NCI-H128 (cell line): Measurements from ENCODE around the gene PACS2.

Experiments
- DNase-seq: peaks from one replicate; lab custom pipeline; 2025; ENCODE audit not compliant: unreplicated experiment; lab: John Stamatoyannopoulos, UW

The PACS2 gene

DNA sequence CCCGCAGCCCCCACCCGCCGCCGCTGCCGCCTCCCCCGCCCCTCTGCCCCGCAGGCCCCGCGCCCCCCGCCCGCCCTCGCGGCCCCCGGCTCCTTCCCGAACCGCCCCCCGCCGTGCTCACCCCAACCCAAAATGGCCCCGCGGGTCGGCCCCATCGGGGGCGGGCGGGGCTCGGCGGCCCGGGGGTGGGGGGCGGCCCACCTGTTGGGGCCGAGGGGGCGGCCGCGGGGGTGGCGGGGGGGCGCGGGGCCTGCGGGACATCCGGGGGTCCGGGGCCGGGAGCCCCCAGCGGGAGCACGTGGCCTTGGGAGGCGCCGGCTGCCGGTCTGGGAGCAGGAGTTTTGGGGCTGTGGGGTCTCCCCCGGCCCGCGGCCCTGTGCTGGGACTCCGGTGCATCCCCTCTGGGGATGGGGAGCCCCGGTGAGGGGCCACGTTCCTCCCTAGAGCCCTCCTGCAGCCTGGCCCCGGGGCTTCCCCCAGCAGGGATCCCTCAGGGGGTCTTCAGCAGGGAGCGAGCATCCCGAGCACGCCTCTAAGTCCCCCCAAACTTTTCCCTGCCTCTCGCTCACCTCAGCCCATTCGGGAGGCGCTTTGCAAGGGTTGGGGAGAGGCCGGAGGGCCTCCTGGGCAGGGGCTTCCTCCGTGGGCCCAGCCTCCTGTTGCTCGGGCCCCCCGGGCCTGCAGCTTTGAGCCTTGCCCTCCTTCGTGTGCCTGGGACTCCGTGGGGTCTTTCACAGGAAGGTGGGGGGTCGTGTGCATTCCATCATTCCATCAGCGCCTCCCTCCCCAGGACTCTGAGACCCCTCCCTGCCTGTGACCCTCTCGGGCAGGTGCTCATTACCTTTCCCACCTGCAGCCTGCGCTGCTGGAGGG, 105.8 kb downstream of the PACS2 start:
- no peak for DNase-seq

DNA sequence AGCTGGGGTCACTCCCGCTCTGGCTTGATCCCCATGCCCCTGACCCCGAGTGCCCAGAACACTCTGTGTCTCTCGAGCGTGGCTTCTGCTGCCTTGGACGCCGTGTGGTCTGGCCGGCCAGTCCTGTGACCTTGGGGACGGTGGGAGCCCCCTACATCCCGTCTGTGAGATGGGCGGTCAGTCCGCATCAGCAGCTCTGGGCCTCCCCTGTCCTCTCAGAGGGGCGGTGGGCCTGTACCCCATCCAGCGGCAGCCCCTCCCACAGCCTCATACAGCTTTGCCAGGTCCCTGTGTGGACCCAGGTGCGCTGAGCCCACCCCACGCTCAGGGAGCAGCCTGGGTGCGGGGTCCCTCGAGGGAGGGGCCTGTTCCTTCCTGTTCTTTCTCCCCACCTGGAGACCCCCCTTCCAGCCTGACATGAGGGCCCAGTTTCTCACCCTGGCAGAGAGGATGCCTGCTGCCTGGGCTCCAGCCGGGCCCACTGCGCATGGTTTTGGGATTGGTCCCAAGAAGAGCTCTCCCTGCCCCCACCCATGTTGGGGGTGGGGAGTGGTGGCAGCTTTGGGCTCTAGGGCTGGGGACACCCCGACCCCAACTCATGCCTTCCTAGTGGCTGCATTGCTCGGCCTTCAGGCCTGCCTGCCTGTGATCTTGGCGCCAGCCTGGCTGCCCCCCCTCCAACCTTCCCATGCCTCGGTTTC, 106.6 kb downstream of the PACS2 start:
- no peak for DNase-seq

DNA sequence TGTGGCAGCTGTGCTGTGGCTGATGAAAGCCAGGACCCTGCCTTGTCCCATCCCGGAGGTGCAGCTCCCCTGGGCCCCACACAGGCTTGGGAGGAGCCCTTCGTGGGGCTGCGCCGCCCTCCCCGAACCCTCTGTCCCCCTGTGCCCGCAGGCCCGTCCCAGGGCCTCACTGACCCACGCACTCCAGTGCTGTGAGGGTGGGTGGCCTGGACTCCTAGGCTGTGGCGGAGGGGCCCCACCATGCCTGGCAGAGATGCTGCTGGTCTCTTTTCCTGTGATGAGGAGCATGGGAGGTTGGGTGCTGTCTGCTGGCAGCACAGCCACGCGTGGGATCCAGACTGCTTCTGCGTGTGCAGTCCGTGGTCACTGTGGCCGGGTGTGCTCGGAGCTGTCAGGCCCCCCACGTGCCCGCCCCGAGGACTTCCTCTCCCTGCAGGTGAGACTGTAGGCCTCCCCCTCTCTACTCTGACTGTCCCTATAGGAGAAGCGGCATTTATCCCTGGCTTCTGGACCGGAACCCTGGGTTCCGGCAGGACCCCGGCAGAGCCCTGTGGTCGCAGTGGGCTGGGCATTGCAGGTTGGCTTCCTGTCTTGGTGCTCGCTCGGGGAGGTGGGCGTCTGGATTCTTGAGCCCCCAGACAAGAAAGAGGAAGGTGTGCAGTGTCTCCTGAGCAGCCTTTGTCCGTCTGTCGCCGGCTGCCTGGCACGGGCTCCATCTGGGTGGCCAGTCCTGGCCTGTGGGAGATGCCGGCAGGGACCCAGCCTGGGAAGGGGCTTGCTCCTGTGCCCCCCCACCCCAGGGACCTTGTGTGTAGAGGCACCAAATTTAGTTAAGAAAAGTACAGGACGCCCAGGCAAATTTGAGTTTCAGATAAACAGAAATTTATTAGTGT, 107.4 kb downstream of the PACS2 start:
- no peak for DNase-seq

DNA sequence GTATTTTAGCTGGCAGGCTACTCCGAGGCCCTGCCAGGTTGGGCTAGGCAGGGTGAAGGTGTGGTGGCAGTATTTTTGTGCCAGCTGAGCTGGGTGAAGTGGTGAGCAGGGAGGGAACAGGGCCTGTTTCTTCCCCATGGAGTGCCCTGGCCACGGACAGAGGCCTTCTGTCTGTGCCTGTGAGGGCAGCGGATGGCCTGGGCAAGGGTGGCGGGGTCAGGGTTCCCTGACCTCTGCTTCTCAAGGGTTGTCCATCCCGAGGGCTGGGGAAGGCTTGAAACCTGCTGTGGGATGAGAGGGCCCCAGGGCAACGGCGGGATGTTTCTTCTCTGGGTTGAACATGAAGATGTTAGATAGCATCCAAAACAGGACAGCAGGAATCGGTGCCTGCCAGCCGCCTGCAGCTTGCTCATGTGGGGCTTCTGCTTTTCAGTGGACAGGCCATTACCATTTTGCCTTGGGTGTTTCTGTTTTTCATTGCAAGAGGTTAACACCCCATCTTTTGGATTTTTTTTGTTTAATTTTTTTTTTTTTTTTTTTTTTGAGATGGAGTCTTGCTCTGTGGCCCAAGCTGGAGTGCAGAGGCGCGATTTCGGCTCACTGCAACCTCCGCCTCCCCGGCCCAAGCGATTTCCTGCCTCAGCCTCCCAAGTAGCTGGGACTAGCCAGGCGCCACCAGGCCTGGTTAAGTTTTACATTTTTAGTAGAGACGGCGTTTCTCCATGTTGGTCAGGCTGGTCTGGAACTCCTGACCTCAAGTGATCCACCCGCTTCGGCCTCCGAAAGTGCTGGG, 108.3 kb downstream of the PACS2 start:
- no peak for DNase-seq

DNA sequence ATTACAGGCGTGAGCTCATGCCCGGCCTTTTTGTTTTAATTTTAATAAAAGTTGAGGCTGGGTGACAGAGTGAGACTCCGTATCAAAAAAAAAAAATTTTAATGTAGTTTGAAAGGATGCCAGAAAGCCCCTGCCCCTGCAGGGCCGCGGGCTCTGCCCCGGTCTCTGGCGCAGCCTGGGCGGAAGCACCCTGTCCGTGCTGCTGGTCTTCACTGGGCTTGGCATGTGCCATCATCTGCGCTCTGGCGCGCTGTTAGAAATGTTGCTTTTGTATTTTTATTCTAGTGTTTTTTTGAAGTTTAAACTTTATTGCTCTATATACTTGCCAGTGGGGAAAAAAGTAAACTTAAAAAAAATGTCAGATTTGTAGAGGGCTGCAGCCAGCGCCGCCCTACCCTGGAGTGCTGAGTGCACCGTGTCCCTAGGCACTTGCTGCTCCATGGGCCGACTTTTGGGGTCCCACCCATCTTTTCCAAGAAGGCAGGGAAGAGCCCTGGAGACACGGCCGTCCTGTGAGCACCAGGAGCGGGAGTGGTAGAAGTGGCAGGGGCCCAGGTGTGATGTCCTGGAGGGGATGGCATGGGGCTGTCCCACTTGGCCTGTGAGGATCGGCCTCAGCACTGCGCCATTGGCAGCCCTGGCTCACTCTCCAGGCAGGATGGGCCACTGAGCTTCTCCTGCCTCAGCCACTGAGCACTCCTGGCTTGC, 109.1 kb downstream of the PACS2 start:
- DNase-seq = no peak

DNA sequence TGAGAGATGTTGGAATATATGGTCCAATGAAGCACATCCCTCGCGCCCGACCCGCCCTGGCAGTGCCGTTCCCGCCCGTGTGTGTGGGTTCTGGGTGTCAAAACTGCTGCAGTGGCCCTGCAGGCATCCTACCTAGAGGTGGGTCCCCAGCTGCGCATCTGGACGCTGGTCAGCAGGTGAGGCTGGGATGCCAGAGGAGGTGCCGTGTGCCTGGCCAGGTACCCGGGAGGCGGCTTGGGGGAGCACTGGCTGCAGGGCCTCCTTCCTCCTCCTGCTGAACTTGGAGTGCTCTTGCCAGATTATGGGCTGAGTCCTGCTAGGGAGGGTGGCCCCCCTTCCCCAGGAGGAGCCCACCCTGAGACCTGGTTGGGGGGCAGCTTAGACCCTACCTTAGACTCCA, 110.3 kb downstream of the PACS2 start:
- DNase-seq = no peak

DNA sequence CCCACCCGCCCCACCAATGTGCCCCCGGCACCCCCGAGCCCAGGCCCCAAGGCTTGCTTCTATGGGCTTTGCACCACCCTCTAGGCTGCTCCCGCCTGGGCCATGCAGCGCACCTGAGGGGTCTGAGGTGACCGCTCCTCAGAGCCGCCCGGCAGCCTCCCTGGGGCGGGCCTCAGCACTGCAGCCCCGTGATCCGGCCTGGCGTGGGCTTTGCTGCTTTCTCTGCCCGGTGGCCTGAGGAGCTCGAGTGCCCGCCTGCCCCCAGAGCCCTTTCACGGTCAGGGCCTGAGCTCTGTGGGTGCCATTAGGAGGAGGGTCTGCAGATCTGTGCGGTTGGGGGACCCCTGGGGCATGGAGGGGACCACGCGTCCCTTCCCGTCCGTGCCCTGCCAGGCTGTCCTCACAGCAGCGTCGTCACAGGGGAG, 111.3 kb downstream of the PACS2 start:
- DNase-seq = no peak

DNA sequence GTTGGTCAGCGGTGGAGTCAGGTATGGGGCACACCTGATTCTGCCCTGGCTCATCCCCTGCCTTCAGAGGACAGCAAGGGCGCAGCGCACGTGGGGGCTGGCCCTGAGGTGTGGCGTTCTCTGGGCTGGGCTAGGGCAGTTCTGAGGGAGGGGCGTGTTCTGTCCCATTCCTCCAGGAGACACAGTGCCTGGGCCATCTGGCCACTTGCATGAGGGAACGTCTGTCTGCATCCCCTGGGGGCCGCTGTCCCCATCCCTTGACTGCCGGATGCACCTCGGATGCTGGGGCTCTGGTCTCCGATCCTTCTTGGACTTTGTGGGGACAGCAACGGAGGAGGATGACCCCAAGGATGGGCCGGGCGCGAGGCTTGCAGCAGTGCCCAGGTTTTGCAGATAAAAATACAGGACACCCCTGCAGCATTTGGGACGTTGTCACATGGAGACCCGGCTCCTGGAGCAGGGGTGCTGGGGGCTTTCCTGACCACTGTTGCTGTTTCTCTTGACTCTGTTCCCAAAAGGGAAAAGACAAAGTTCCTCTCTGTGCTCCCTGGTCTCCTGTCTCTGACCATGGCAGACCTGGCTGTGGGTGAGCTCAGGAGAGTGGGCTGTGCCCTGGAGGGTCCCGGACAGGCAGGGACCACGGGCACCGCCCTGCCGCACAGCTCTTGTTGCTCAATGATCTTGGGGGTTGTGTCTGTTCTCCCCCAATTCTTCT, 112.0 kb downstream of the PACS2 start:
- DNase-seq = no peak

DNA sequence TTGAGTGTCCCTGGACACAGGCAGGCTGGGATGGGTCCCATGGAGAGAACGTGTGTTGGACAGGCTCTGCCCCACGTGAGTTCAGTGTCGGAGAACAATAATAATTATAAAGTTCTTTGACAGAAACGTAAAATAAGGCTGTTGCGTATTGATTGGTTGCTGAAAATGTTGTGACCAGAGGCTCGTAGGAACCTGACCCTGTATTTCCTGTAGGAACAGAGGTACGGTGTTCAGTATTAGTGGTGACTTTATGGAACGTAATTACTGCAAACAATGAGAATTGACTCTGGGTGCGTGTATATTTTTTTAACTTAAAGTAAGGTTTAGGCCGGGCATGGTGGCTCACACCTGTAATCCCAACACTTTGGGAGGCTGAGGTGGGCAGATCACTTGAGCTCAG, 112.9 kb downstream of the PACS2 start:
- no peak for DNase-seq

DNA sequence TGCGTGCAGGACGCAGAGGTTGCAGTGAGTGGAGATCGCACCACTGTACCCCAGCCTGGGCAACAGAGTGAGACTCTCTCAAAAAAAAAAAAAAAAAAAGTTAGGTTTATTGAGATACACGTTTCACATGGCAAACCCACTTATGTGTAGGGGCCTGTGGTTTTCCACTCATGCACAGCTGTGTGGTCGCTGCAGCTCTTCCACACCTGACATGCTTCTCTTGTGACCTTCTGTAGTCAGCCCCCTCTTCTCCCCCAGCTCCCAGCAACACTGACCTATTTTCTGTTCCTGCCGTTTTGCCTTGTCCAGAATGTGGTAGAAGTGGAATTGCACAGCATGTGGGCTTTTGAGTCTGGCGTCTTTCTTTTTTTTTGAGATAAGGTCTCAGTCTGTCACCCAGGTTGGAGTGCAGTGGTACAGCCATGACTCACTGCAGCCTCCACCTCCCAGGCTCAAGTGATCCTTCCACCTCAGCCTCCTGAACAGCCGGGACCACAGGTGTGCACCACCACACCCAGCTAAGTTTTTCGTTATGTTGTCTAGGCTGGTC, 113.5 kb downstream of the PACS2 start:
- no peak for DNase-seq

DNA sequence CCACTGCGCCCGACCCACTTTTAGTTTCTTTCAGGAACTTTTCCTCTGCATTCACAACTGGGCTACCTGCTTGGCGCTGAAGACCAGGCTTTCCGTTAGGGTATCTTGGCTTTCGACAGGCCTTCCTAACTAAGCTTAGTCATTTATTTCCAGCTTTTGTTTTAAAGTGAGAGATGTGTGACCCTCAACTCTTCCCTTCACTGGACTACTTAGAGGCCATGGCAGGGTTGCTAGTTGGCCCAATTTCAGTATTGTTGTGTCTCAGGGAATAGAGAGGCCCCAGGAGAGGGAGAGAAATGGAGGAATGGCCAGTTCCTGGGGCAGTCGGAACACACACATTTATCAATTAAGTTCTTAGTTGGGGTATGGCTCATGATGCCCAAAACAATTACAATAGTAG, 115.5 kb downstream of the PACS2 start:
- no peak for DNase-seq

DNA sequence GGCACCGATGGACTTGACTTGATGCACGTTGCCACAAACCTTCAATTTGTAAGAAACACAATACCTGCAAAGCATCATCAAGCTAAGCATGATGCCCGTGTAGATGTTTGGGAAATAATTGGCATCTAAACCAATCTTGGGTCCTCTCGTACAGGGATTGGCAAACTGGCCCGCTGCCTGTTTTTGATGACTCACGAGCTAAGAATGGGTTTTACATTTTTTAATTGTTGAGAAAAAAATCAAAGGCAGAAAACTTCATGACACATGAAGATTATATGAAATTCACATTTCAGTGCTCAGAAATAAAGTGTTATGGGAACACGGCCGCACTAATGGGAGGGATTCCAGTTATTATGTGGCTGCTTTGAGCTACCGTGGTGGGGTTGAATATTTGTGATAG, 116.0 kb downstream of the PACS2 start:
- no peak for DNase-seq

DNA sequence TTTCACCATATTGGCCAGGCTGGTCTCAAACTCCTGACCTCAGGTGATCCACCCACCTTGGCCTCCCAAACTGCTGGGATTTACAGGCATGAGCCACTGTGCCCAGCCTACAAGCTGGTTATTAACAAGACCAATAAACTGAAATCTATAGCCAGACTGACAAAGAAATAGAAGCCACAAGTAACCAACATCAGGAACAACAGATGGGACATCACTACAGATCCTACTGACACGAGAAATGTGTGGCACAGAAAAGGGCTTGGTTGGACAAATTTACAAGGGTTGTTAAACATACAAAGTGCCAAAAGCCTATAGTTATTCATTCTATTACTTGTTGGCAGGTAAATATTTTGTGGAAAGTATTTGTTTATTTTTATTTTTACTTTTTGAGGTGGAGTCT, 116.7 kb downstream of the PACS2 start:
- no peak for DNase-seq

DNA sequence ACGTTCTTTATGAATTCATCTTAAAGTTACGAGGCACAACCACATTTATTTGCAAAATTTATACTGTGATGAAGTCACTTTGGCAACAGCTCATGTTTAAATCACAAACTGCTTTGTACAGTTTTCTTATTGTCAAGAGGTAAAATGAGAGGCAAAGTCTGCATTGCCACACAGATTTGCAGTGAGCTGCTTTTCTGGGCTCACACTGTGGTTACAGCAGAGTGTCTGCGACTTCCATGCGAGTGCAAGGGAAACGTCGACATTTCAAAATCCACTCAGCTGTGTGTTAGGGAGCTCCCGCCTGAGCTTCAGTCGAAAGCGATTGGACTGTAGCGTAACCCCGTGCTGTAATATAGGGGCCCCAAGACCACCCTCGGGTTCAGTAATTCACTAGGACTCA, 118.1 kb downstream of the PACS2 start:
- DNase-seq = no peak

DNA sequence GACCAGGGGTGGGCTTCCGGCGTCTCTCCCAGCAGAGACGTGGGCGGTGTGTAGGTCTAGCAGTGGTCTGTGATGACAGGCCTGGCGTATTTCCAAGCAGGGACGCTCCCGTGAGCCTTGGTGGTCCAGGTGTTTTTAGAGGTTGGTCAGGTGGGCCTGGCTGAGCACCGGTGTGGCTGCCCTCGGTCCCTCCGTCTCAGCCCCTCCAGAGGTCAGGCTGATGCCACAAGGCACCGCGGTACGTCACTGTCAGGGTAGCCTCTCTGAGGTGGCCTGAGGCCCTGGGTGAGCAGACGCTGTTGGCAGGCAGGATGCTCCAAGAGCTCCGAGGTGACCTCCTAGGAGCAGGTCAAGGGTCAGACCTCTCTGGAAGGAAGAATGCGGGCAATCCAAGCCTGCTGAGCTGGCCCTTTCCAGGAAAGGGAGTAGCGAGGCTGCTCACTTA, 118.6 kb downstream of the PACS2 start:
- no peak for DNase-seq

DNA sequence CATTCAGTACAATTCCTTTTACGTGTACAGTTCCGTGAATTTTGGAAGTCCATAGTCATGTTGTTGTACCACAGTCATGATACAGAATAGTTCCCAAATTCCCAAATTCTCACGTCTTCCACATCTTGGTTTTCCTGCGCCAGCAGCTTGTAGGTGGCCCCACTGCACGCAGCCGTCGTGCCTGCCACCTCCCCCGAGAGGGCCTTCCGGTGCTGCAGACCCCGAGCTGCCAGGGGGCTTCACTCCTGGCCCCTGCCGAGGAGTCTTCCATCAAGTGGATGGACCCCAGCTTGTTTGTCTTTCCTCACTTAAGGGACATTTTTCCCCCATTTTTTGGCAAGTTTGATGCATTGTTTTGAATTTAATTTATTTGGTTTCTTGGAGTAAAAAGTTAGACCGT, 121.9 kb downstream of the PACS2 start:
- DNase-seq = no peak

DNA sequence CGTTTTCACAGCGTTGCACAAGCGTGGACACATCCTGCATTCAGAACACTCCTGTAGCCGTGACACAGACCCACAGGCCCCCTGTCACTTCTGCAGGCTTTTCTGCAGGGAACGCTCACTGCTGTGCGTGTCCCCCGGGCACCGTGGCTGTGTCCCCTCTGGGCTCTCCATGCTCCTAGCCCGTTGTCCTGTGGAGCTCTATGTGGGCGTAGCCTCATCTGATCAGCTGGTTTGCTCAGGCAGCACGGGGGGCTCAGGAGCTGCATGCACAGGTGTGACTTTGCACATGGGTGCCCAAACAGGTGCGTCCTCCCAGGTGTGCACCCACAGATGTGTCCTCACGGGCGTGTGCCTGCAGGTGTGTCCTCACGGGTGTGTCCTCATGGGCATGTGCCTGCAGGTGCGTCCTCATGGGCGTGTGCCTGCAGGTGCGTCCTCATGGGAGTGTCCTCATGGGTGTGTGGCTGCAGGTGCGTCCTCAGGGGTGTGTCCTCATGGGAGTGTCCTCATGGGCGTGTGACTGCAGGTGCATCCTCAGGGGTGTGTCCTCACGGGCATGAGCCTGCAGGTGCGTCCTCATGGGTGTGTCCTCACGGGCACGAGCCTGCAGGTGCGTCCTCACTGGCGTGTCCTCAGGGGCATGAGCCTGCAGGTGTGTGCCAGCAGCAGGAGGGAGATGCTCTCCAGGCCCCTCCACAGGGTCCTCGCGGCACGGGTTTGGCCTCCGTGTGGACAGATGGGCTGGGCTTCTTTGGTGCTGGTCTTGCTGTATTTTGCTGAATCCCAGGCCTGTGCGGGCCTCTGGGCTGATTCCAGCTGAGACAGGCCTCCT, 122.6 kb downstream of the PACS2 start:
- DNase-seq = no peak
